ENCODE results near the gene CC2D2B.
"Not testable (repeated sequence)": the region's sequence is repeated elsewhere in the genome, so short reads cannot be mapped to it uniquely, and the experiment has no call there.

CC2D2B gene

GRCh38 chr10:95906677-95907455 is 909 bp upstream of the CC2D2B start:
- no peak for DNase-seq

GRCh38 chr10:95908450-95908849 is 675 bp downstream of the CC2D2B start:
- no peak for DNase-seq

- no peak for DNase-seq
Observed at GRCh38 chr10:95909561-95909960, 1.8 kb downstream of the CC2D2B start.

- not testable (repeated sequence) for DNase-seq
Observed at GRCh38 chr10:95916039-95916438, 8.3 kb downstream of the CC2D2B start.

- DNase-seq: no peak
Observed at GRCh38 chr10:95920798-95921426, 13.1 kb downstream of the CC2D2B start.

DNA sequence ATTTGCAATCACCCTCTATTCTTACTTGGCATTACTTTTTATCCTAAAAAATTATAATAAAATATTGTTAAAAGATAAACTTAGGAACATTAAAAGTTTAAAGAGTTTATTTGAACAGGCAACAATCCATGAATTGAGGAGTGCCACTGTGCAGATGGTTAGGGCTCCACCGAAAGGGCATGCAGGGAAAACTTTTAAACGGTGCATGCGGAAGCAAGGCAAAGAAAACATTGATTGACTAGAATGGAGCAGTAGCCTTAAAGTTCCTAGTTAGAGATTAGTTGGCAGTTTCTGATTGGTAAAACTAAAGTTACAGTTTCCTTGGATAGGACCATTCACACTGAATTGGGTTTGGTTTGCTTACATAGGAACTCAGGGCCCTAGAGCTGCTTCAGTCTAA is 17.3 kb downstream of the CC2D2B start:
- no peak for DNase-seq

DNA sequence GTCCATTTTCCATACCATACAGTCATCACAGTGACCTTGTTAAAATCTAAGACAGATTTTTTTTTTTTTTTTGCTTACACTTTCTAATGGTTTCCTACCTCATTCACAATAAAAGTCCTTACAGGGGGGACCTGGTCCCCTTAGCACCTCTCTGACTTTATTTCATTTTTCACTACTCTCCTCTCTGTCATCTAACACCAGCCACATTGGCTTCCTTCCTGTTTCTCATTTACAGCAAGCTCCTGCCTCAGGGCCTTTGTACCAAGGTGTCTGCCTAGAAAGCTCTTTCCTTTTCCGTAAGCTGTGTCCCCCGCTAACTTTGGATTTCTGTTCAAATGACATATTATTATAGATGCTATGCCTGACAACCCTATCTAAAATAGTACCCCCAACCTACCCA is 27.7 kb downstream of the CC2D2B start:
- DNase-seq: no peak

- no peak for DNase-seq
Observed at GRCh38 chr10:95941115-95941514, 33.3 kb downstream of the CC2D2B start.

- no peak for DNase-seq
Observed at GRCh38 chr10:95963202-95963990, 55.6 kb downstream of the CC2D2B start.

DNA sequence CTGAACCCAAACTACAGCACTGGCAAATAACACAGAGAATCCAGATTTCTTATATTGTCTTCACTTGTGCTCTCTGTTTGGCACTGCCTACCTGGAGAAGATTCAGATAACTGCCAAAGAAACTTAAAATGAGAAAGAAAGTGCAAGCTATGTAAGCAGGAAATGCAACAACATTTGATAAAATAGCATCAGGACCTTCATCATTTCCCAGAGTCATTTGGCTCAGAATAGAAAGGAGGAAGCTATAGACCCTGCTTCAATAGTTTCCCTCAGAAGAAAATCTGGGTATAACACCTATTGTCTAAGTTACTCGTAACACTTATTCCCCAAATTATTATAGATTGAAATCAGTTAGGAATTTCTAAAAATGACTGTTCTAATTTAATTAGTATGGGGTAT is 56.2 kb downstream of the CC2D2B start:
- no peak for DNase-seq

- no peak for DNase-seq
Observed at GRCh38 chr10:95964756-95965155, 57.0 kb downstream of the CC2D2B start.

- no peak for DNase-seq
Observed at GRCh38 chr10:95976362-95977229, 68.8 kb downstream of the CC2D2B start.

- no peak for DNase-seq
Observed at GRCh38 chr10:95982200-95982599, 74.4 kb downstream of the CC2D2B start.

GRCh38 chr10:95987685-95988426 is 80.1 kb downstream of the CC2D2B start:
- DNase-seq: no peak

- no peak for DNase-seq
Observed at GRCh38 chr10:95988702-95989101, 80.9 kb downstream of the CC2D2B start.

DNA sequence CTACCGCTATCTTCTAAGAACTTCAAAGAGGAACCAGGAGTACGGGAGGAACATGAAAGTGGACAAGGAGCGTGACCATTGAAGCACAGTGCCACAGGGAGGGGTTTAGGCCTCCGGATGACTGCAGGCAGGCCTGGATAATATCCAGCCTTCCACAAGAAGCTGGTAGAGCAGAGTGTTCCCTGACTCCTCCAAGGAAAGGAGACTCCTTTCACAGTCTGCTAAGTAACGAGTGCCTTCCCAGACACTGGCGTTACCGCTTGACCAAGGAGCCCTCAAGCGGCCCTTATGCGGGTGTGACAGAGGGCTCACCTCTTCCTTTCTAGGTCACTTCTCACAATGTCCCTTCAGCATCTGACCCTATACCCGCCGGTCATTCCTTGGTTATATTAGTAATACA is 86.6 kb downstream of the CC2D2B start:
- not testable (repeated sequence) for DNase-seq

- no peak for DNase-seq
Observed at GRCh38 chr10:95998255-95998784, 90.5 kb downstream of the CC2D2B start.

DNA sequence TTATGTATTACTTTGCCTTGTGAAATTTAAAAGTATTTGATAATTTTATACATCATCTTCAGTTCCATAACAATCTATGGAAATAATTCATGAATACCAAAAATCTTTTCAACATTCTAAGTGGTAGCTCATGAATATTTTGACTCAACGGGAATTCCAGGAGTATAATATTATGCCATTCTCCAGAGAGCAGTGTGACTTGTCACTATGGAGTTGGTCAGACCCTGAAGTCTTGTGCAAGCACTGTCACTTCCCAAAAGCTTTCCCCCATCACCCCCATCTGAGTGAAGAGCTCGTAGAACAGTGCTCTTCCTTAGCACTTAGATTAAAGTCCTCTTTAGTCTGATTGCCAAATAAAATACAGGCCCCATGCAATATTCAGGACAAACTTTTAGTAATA is 106.2 kb downstream of the CC2D2B start:
- no peak for DNase-seq

GRCh38 chr10:96014473-96015102 is 106.8 kb downstream of the CC2D2B start:
- no peak for DNase-seq

GRCh38 chr10:96017191-96017687 is 109.5 kb downstream of the CC2D2B start:
- DNase-seq: peak; percentile 30

DNA sequence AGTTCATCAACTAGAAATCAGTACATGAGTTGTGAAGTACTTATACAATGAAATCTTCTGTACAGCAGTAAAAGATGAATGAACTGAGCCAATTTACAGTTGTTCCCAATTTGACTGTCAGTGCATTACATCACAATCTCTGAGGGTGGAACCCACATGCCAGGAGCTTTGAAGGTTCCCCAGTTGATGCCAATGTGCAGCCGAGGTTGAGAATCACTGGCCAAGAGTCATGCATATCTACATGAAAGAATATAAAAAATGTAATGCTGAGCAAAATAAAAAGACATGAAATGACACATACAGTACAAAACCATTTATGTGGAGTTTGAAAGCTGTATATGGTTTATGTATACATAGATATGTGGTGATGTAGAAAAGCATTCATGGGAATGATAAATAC is 113.6 kb downstream of the CC2D2B start:
- no peak for DNase-seq

Measured in effector CD4-positive, alpha-beta T cell (primary cell).